Stimulated activated CD4-positive, alpha-beta T cell treated with anti-CD3 and anti-CD28 coated beads, Interleukin-1b, Interleukin-23, amount 100 ng/mL, for 48 hours (primary cell): ENCODE data around the gene DPEP1.
"Not testable (repeated sequence)": the region's sequence is repeated elsewhere in the genome, so short reads cannot be mapped to it uniquely, and the experiment has no call there.

Experiments used
- DNase-seq: peaks from one replicate; pipeline ENCODE4 v3.0.0-alpha.2; 2020

DPEP1 gene

DNA sequence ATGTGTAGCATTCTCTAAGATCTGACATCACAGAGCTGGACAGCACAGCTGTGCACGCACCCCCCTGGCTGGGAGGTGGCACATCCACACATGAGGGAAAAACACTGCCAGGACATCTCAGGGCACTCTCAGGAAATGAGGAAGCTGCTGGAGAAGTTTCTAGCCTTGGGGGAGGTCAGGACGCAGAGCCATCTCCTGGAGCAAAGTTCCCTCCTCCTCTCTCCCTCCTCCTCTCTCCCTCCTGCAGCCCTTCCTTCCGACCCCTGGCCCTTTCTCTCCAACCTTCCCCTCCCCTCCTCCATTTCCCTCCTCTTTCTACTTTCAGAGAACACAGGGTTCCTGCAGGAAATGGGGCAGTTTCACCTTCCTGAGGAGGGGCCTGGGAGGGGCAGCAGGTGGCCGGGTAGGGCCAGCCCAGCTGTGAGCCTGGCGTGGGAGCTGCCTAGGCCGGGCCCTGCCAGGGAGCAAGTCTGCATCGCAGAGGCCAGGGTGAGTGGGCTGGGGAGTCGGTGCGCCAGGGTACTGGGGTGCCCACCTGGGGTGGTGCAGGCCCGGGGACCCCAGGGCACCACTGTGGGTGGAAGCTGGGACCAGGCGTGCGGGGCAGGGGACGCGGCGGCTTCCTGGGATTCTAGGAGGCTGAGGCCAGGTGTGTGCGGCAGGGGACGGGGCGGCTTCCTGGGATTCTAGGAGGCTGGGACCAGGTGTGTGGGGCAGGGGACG, at the start of gene DPEP1:
Gene DPEP1 (plus strand): TSS at position 412 of the 723 bp plus-strand sequence. CDS start 16,769 bp downstream, outside the sequence.
- DNase-seq, result no peak

DNA sequence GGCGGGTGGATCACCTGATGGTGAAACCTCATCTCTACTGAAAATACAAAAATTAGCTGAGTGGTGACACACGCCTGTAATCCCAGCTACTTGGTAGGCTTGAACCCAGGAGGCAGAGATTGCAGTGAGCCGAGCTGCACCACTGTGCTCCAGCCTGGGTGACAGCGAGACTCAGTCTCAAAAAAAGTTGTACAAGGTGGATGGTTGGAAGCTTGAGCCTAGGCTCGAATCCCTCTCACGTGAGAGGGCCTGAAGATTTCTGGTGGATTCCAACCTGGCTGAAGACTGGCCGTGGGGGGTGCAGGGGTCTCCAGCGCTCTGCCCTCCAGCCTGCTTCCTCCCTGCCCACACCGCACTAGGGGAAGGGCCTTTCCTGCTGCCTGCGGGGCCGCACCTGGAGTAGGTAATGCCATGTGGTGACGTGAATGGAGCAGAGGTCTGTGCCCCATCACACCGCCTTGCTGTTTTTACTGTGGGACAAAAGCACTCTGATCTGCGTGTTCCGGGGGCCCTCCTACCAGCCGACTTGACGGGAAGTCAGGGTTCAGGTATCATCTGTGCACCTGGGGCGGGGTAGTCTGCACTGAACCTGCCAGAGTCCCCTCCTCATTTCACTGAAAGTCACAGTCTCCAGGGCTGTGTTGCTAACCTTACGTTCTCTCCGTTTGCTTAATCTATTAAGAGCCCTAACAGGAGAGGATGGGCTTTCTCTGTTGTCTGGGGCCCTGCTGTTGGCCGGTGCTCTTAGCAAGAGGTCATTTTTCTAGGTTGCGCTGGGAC, 48.8 kb upstream of the DPEP1 start:
- no peak for DNase-seq

DNA sequence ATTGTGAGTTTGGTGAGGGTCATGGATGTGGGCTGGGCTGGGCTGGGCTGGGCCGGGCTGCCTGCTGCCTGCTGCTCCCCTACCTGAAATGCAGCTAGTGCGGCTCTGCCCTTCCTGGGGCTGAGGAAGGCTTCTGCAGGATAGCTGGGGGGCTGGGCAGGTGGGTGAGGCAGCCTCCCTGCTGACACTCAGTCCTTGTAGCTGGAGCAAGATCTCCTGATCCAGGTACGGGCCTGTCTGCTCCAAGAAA, 48.3 kb upstream of the DPEP1 start:
- DNase-seq, result no peak

DNA sequence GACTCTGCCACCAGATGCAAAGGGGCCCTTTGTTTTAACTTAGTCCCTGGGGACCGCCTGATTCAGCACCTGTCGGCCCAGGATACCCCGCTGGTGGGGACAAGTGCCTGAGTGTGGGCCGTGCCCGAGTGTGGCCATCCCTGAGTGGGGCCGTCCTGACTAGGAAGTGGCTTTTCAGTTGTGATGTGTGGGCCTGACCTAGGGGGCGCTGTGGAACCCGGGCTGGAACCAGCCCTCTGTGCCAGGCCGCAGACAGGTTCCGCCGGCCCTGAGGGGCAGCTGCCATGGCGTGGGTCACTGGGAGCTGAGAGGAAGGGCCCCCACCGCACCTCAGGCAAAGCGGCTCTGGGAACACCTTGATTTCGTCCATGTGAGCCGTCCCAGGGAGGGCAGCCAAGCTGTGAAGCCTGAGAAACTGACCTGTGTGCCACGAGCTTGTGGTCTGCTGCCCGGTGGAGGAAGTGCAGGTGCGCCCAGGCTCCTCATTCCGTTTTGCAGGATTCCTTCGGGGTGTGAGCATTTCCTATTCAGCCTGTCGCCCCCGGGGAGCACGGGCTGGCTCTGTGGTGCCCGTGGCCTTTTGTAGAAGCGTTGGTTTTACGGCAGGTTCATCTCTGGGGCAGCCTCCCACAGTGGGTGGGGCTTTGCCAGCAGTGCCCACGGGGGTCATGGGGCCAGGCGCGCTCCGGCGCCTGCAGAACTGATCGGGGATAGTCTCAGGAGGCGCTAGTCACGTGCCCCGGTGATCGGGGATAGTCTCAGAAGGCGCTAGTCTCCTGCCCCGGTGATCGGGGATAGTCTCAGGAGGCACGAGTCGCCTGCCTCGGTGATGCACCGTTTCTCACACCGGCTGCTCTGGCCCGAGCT, 47.7 kb upstream of the DPEP1 start:
- peak; percentile 55 for DNase-seq

DNA sequence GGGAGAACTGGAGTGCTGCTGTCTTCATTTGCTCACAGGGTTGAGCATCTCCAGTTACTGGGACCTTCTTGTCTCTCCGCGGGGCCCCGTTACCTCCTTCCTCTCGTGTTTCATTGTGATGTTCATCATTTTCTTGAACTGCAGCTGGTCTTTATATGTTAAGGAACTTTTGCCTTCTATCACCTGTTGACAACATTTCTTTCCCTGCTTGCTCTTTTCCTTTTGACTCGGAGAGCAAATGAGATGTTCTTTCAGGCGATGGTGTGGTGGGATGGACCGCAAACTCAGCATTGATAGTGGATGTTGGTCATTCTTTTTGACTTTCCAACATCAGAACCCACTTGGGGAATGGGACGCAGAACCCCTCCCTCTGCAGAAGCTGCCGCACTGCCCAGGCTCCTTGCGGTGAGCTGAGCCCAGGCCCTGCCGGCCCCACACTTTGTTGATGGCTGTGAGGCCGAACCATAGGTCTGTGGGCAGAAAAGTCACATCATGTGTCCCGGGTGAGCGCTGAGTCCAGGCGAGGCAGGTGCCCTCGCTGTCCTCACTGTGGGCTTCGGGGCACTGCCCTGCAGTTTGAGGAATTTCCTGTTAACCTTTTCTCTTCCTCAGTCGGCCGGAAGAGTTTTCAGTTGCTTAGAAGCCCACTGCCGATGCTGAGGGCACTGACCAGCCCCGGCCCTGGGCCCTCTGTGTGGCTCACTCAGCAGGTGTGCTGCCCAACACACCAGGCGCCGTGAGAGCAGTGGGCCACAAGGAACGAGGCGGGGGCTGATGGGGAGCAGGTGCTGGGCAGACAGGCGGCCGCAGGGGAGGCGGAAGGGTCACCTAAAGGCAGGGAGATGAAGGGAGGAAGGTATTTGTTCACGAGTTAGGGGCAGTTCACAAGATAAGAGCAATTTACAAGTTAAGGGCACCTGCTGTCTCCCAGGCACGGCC, 45.5 kb upstream of the DPEP1 start:
- no peak for DNase-seq

DNA sequence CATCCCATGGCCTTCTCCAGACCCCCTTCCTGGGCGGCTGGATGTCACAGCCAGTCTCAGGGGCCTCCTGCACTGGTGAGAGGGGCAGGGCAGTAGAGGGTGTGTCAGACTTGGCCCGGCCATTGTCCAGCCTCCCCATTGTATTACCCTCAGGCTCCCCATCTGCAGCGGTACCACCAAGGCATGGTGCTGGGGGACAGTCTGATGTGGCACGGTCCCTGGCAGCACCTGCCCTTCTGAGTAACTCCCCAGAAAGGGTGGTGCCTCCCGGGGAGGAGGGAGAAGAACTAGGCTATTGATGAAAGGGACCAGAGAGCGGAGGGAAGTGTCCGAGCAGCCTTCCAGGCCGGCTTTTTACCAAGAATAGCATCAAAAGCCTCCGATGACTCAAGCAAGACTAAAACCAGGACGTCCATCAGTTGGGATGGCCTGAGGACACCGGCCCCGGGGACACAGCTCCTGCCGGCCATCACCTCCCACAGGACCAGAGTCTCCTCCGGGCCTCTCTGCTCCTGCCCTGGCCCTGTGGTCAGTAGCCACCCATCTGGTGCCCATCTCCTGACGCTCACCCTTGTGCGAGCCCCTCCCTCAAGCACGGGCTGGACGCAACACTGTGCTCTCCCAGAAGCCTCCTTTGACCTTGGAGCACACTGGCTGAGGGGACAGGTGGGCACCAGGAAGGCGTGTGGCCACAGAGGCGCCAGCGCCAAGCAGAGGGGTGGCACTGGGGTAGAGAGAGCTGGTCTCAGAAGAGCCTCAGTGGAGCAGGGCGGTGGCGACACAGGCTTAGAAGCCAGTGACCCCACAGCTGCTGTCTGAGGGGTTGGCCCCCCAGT, 43.7 kb upstream of the DPEP1 start:
- no peak for DNase-seq

DNA sequence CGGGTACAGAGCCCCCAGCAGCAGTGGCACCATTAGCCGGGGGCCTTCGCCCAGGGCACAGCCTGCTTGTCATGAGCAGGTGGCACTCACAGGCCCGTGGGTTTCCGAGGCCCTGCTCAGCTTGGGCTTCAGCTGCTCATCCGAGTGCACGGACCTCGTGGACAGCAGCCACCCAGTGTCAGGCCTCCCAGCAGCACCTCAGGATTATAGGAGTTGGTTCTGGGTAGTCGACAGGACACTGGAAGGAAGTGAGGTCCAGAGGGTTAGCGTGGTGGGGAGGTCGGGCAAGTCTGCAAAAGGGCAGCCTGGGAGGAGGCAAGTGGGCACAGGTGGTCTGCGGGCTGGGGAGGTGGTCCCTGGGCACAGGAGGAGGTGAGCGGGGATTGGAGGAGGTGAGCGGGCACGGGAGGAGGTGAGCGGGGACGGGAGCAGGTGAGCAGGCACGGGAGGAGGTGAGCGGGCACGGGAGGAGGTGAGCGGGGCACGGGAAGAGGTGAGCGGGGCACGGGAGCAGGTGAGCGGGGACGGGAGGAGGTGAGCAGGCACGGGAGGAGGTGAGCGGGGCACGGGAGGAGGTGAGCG, 43.0 kb upstream of the DPEP1 start:
- no peak for DNase-seq

DNA sequence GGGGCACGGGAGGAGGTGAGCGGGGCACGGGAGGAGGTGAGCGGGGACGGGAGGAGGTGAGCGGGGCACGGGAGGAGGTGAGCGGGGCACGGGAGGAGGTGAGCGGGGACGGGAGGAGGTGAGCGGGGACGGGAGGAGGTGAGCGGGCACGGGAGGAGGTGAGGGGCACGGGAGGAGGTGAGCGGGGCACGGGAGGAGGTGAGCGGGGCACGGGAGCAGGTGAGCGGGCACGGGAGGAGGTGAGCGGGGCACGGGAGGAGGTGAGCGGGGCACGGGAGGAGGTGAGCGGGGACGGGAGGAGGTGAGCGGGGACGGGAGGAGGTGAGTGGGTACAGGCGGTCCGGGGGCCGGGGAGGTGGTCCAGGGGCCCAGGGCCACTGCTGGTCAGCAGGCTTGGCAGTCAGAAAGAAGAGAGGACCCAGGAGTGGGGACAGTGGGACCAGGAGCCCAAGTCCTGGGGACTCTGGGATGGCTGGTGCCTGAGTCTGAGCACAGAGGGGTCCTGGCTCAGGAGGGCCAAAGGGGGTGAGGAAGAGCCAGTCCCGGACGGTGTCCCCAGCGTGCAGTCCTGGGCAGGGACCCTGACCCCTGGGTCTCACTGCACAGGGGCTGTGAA, 42.4 kb upstream of the DPEP1 start:
- DNase-seq, result not testable (repeated sequence)

DNA sequence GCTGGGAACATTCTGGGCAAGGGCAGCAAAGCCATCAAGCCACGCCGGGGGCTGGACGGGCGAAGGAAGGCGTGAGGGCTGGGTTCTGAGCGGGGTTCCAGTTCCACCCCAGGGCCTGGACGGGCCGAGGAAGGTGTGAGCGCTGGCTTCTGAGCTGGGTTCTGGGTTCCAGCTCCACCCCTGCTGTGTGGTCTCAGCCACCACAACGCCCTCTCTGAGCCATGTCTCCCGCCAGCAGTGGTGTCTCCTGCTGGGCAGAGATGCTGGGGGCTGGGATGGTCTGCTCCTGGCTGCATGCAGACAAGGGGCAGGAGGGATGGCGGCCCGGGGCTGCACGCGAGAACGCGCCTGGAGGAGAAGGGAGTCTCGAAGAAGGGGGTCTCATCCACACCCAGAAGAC, 41.8 kb upstream of the DPEP1 start:
- DNase-seq, result no peak

DNA sequence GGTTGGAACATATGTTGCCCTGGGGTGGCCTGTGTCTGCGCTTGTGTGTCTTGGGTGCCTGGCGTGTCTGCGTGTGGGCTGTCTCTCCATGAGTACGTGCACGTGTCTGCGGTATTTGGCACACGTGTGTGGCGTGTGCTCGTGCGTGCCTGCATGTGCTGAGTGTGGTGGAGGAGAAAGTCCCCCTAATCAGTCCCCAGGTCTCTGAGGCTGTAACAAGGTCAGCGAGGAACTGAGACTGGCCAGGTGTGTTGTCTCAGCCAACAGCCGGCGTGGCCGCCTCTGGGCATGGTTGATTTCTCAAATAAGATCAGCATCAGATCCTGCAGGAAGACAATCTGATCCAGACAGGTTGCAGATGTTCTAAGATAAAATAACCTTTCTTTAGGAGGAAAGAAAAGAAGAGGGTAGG, 41.4 kb upstream of the DPEP1 start:
- DNase-seq, result no peak

DNA sequence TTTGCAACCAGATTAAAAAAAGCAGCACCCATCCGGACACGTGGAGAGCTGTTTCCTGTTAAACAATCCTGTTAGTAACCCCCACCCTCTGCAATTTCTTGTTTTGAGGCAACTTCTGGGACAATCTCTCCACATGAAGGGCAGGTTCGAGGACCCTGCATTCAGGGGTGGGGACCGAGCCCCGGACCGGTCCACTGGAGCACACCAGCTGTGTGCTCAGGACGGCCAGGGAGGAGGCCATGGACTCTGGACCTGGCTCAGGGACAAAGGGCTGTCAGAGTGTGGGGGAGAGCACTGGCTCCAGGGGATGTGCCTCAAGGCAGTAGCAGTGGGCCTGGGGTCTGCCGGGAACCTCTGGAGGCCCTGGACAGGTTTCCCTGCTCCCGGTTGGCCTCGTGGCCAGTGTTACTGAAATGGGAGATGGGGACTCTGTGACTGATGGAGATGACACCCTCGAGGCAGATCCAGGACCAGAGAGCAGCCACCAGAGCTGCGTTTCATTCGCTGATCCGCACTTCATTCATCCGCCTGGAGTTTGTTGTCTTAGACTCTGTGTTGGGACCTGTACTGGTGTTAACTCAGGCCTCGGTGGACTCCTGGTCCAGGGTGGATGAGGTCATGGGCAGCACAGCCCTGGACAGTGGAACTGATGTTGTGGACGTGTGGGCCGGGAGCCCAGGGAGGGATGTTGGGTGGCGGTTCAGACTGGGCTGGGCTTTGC, 40.8 kb upstream of the DPEP1 start:
- no peak for DNase-seq

DNA sequence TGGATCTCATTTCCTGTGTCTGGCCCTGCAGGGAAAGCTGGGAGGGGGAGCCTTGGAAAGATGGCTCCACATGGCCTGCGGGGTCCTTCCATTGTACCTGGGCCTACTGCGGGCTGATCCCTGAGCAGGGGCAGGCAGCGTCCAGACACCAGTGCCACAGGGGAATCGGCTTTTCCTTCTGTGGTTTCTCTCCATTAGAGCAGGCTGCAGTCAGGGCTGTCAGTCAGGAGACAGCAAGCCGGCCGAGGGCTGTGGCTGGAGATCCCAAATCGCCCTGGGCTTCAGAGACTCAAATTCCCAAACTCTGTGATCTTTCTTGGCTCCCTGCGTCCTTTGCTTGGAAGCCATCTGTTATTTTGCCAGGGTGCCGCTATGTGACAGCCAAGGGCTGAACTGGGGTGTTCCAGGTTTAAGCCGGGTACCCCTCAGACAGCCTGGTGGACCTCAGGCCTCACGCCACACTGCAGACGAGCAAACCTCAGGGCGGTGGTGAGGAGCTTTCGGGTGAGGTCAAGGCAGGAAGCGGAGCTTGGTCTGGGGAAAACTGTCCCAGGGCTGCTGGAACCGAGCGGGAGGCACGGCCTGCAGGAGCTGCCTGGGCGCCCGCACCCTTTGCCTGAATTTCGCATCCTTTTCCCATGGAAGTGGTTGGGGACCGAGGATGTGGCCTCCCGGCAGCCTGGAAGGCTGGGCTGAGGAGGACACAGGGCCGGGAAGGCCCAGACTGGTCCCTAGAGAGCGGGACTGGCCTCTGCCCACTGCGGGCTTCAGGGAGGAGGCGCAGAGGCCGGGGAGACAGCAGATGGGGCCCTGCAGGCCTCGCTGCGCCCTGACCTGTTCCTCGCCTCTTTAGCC, 39.4 kb upstream of the DPEP1 start:
- DNase-seq, result no peak

DNA sequence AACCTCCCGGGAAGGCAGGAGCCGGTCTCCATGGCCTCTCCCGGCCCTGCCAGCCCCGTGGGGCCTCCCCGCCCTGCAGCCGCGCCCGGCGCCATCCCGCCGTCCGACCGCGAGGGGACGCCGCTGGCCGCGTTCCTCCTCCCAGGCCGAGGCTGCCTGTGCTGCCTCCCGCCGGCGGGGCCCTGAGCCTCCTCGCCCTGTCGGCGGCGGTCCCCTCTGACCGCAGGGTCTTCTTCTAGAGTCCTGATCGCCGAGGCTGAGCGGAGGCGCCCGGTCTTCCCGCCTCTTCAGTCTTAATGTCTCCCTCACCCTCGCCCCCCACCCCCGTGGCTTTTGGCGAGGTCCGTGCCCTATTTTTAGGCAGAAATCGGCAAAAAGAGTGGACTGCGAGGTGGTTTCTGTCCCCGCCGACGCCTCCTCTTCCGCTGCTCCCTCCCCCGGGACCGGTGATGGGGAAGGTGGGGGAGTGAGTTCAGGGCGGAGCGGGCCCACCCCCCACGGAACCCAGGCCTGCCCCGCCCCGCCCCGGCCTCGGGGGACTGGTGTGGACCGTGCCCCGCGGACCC, 38.7 kb upstream of the DPEP1 start:
- DNase-seq, result peak; percentile 55

DNA sequence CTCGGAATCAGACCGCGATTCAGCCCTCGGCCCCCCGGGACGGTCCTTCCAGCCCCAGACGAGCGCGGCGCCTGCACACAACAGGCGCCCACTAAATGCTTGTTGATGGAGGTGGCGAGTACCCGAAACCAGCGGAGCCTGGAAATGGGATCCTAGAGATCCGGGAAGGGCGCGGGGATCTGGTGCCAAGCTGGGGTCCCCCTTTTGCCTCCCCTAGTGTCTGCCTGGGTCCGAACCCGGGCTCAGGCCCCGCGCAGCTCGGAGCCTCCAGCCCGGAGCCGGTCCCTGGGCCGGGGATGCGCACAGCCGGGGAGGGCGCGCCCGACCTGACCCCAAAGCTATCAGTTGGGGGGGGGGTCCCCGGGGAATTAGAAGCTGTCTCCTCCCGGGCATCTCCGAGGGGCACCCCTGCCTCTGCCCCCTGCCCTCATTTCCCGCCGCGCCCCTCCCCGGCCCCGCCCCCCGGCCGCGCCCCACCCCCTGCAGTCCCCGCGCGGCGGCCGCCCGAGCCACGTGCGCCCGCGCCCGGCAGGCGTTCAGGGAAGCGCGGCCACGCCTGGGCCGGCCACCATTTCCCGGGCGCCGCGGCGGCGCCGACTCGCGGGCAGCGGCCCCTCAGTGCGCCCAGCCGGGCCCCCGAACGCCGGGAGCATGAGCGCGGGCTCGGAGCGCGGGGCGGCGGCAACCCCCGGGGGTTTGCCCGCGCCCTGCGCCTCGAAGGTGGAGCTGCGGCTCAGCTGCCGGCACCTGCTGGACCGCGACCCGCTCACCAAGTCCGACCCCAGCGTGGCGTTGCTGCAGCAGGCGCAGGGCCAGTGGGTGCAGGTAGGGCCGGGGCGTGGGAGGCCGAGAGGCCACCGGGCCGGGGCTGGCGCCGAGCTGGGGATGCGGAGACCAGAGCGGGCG, 37.9 kb upstream of the DPEP1 start, which contains the start of gene CPNE7:
Gene CPNE7 (plus strand): TSS at position 512 of the 906 bp plus-strand sequence. CDS start 140 bp downstream, at position 652.
- DNase-seq, result no peak

DNA sequence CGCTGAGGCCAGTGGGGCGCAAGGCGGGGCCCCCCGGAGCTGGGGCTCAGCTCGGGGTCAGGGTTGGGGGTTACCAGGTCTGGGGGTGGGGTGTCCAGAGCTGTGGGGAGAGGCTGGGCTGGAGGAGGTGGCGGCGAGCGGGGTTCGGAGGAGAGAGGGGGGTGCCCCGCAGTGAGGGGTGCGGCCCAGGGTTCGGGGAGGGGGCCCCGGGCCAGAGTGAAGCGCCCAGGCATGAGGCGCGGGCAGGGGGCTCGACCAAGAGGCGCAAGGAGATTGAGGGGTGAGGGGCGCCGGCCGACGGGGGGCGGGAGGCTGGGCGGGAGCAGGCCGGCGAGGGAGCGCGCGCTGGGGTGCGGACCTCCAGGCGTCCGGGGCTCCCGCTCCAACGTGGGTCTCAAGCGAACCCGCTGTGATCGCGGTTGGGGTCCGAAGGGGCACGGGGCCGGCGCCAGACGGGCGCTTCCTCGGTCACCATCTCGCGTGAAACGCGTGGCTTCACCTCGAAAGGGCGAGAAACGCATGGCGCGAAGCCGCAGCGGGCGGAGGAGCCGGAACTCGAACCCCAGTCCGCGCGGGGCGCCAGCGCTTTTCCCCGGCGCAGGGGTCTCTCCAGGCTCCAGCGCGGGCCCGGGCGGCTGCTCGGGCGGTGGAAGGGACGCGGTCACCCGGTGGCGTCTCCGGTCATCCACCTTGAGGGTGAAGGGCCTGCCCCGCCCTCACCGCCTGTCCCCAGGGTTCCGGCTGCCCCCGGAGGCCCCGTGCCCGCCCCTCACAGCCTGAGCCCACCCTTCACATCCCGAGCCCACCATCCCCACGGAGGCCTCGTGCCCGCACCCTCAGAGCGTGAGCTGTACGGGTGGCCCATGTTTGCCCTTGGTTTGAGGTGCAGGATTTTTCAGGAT, 37.0 kb upstream of the DPEP1 start:
- DNase-seq, result no peak

DNA sequence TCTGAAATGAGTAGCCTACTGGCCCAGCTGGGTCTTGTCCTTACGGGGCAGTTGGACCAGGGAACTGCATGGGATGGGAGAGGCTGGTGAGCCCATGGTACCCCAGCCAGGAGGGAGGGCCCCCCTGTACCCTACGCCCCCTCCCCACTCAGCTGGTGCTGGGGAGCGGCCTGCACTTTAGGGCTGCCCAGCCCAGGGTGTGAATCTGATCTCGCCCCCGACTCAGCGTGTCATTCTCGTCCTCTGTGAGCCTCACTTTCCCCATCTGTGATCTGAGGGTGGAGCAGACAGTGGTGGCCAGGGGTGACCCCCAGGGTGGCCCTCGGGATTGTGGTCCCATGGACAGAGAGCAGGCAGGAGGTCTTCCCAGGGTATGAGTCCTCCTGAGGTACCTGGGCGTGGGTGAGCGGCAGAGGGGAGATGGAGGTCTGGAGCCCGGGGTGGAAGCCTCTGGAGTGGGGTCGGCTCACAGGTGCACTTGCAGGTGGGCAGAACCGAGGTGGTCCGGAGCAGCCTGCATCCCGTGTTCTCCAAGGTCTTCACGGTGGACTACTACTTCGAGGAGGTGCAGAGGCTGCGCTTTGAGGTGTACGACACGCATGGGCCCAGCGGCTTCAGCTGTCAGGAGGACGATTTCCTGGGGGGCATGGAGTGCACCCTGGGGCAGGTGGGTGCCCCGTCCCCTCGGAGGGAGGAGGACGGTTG, 36.2 kb upstream of the DPEP1 start:
- DNase-seq, result no peak
